ENCODE results near the gene UFSP2.

DNA sequence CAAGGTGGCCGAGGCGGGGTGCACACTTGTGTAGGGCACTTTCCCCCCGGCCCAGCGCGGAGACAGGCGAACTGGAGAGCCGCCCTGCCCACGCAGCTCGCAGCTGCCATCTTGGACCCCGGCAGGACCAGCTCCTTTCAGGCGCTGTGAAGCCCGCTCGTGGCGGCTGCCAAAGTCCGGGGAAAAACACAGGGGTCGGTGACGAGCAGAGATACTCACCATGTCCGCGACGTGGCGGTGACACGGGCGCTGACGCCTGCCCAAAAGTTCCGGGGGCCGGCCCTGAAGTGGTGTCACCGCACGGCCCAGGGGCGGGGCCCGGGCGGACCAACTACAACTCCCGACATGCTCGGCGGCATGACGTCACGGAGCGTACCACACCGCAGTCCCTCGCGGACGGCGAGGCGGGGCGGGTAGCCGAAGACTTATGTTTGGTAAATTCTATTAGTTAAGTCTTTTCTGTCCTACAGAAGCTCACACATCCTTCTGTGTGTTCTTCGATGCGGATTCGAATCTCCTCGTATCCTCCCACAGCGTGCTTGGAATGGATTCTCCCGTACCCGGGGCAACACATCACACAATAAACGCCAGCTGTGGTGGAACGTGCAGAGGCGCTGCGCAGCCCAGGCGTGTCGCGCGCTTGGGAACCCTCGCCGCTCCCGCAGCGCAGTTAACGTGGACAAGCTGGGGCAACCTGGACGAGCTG lies at the start of gene UFSP2:
- TF ChIP-seq, protein P1, sequence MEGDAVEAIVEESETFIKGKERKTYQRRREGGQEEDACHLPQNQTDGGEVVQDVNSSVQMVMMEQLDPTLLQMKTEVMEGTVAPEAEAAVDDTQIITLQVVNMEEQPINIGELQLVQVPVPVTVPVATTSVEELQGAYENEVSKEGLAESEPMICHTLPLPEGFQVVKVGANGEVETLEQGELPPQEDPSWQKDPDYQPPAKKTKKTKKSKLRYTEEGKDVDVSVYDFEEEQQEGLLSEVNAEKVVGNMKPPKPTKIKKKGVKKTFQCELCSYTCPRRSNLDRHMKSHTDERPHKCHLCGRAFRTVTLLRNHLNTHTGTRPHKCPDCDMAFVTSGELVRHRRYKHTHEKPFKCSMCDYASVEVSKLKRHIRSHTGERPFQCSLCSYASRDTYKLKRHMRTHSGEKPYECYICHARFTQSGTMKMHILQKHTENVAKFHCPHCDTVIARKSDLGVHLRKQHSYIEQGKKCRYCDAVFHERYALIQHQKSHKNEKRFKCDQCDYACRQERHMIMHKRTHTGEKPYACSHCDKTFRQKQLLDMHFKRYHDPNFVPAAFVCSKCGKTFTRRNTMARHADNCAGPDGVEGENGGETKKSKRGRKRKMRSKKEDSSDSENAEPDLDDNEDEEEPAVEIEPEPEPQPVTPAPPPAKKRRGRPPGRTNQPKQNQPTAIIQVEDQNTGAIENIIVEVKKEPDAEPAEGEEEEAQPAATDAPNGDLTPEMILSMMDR (IDR thresholded peaks at IDR 0.05): no peak
- TF ChIP-seq POLR2A (IDR thresholded peaks at IDR 0.05): peak in 1 of 2 donors; percentile 82

Measured in heart left ventricle (tissue), 13 donors.